D721Med (cell line): ENCODE results near the gene GGTA1.
"Not testable (repeated sequence)": the region's sequence is repeated elsewhere in the genome, so short reads cannot be mapped to it uniquely, and the experiment has no call there.

Experiments
- DNase-seq: peaks from one replicate; pipeline ENCODE4 v3.0.0; 2011; ENCODE audit warnings: low spot score; ENCODE audit not compliant: insufficient read length
- FAIRE-seq: peaks from 2 replicates; lab custom pipeline; 2011; peaks lifted over from hg19 to GRCh38; lab: Jason Lieb, UNC
- TF ChIP-seq, protein P1 (sequence below): IDR thresholded peaks from 2 replicates; pipeline ENCODE4 v1.5.1; 2012; ENCODE audit warnings: mild to moderate bottlenecking, control low read depth; ENCODE audit not compliant: insufficient read depth; ENCODE audit errors: missing control alignments

The GGTA1 gene

DNA sequence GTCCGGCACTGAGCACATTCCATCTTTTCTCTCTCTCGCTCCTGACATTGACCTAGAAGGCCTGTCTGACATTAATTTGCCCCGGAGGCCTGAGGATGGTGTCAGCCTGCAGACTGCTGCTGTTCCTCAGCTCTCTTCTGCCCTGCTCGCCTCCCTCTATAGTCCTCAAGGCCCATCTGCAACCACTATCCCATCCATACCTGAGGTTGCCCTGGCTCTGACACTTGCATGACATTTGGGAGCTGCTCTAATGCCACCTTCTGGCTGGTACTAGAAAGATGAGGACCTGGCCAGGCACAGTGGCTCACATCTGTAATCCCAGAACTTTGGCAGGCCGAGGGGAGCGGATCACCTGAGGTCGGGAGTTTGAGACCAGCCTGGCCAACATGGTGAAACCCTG is 38.6 kb upstream of the GGTA1 start:
- DNase-seq: no peak
- TF ChIP-seq, protein P1, sequence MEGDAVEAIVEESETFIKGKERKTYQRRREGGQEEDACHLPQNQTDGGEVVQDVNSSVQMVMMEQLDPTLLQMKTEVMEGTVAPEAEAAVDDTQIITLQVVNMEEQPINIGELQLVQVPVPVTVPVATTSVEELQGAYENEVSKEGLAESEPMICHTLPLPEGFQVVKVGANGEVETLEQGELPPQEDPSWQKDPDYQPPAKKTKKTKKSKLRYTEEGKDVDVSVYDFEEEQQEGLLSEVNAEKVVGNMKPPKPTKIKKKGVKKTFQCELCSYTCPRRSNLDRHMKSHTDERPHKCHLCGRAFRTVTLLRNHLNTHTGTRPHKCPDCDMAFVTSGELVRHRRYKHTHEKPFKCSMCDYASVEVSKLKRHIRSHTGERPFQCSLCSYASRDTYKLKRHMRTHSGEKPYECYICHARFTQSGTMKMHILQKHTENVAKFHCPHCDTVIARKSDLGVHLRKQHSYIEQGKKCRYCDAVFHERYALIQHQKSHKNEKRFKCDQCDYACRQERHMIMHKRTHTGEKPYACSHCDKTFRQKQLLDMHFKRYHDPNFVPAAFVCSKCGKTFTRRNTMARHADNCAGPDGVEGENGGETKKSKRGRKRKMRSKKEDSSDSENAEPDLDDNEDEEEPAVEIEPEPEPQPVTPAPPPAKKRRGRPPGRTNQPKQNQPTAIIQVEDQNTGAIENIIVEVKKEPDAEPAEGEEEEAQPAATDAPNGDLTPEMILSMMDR: no peak
- no peak for FAIRE-seq

GRCh38 chr9:121537283-121537682 is 37.6 kb upstream of the GGTA1 start:
- FAIRE-seq (no peak), DNase-seq (no peak)
- TF ChIP-seq, protein P1: no peak

- FAIRE-seq: no peak
- DNase-seq: no peak
- TF ChIP-seq, protein P1: no peak
Observed at GRCh38 chr9:121532881-121533280, 33.2 kb upstream of the GGTA1 start.

DNA sequence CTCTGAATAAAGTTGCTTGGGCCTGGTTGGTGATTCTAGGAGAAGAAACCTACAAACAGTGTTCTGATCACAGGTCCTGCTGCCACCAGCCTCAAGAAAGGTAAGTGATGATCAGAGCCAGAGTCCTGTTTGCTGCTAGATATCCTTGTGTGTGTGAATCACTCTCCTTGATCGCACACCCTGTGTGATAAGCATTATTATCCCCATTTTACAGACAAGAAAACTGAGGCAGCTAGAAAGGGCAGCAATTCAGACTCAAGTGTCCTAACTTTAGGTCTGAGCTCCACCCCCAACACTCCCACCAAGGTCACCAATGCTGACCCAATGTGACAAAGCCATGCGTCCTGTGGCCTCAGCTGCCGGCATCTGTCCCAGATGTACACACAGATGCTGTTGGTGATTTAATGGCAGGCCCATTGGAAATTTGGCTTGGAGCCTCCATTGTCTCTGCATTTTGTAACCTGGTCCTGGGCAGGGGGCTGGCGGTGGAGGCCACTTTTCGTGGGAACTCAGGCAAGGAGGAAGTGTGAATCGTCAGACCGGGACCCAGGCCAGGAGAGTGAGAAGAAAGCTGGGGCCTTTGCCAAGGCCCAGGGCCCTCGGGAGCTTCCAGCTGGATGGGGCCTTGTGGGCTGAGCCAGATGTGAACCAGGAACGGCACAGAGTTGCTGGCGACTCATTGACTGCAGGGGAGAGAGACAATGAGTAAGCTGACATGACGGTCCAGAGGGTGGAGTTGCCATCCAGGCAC is 29.8 kb upstream of the GGTA1 start:
- TF ChIP-seq, protein P1: no peak
- DNase-seq (no peak), FAIRE-seq (no peak)

DNA sequence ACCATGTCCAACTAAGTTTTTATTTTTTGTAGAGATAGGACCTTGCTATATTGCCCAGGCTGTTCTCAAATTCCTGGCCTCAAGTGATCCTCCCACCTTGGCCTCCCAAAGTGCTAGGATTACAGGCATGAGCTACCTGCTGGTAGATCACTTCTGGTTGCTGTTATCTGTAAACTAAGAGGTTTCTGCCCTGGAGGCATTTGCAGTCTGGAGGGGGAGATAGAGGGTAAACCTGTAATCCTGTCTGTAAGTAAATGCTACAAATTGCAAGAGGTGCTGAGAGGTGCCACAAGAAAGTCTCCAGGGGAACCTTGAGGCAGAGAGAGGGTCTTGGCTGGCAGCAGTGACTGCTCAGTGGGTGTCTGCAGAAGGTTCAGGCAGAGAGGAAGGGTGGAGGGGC is 29.0 kb upstream of the GGTA1 start:
- no peak for FAIRE-seq

GRCh38 chr9:121527371-121527770 is 27.7 kb upstream of the GGTA1 start:
- TF ChIP-seq, protein P1: no peak
- no peak for DNase-seq
- no peak for FAIRE-seq

More for the DNA sequence above, 29.0 kb upstream of the GGTA1 start:
- no peak for DNase-seq
- TF ChIP-seq, protein P1: no peak

DNA sequence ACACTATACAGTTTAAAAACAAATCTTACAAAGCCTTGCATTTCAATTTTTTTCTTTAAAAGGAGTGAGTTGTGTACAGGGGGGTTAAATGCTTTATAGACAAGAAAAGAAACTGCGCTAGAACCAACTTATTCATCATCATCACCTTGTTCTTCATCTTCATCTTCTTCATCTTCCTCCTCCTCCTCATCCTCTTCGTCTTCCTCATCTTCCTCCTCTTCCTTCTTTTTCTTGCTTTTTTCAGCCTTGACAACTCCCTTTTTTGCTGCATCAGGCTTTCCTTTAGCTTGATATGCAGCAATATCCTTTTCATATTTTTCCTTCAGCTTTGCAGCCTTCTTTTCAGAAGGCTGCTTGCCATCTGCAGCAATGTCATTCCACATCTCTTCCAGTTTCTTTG is 20.0 kb upstream of the GGTA1 start:
- not testable (repeated sequence) for DNase-seq, FAIRE-seq

- FAIRE-seq (no peak), DNase-seq (no peak)
- TF ChIP-seq, protein P1: no peak
Observed at GRCh38 chr9:121518634-121519033, 19.0 kb upstream of the GGTA1 start.

DNA sequence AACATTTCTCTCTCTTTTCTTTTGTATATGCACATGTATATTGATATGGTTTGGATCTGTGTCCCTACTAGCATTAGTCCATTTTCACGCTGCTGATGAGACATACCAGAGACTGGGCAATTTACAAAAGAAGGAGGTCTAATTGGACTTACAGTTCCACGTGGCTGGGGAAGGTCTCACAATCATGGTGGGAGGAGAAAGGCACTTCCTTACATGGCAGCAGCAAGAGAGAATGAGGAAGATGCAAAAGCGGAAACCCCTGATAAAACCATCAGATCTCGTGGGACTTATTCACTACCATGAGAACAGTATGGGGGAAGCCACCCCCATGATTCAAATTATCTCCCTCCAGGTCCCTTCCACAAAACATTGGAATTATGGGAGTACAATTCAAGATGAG is 13.5 kb upstream of the GGTA1 start:
- not testable (repeated sequence) for FAIRE-seq, DNase-seq
